GM18868 (cell line): ENCODE results near the gene IQGAP3.

Experiments used
- ATAC-seq: cut with Tn5 transposase; IDR thresholded peaks from one replicate; pipeline ENCODE4 v1.9.1; 2021; ENCODE audit warnings: mild to moderate bottlenecking, moderate library complexity; ENCODE audit not compliant: unreplicated experiment

Gene IQGAP3

GRCh38 chr1:156546267-156546666 is 26.1 kb downstream of the IQGAP3 start:
- ATAC-seq: no peak

GRCh38 chr1:156544592-156545102 is 27.7 kb downstream of the IQGAP3 start:
- ATAC-seq: no peak

- no peak for ATAC-seq
Observed at GRCh38 chr1:156543066-156543465, 29.3 kb downstream of the IQGAP3 start.

GRCh38 chr1:156540955-156541354 is 31.4 kb downstream of the IQGAP3 start:
- ATAC-seq: no peak

- ATAC-seq: no peak
Observed at GRCh38 chr1:156539818-156540355, 32.5 kb downstream of the IQGAP3 start.

GRCh38 chr1:156538711-156539440 is 33.5 kb downstream of the IQGAP3 start:
- no peak for ATAC-seq

- no peak for ATAC-seq
Observed at GRCh38 chr1:156537027-156537426, 35.3 kb downstream of the IQGAP3 start.

GRCh38 chr1:156534424-156535060 is 37.8 kb downstream of the IQGAP3 start:
- ATAC-seq: no peak

GRCh38 chr1:156533568-156534220 is 38.7 kb downstream of the IQGAP3 start:
- no peak for ATAC-seq

GRCh38 chr1:156532374-156532773 is 40.0 kb downstream of the IQGAP3 start:
- no peak for ATAC-seq

- ATAC-seq: no peak
Observed at GRCh38 chr1:156530006-156530405, 42.4 kb downstream of the IQGAP3 start.

GRCh38 chr1:156528875-156529425 is 43.4 kb downstream of the IQGAP3 start:
- no peak for ATAC-seq

- ATAC-seq: no peak
Observed at GRCh38 chr1:156528231-156528630, 44.1 kb downstream of the IQGAP3 start.

GRCh38 chr1:156527584-156527983 is 44.8 kb downstream of the IQGAP3 start:
- ATAC-seq: no peak

GRCh38 chr1:156525856-156526489 is 46.4 kb downstream of the IQGAP3 start:
- ATAC-seq: no peak

GRCh38 chr1:156525071-156525501 is 47.3 kb downstream of the IQGAP3 start:
- no peak for ATAC-seq

- ATAC-seq: no peak
Observed at GRCh38 chr1:156524481-156524869, 47.9 kb downstream of the IQGAP3 start.

GRCh38 chr1:156523801-156524480 is 48.4 kb downstream of the IQGAP3 start:
- no peak for ATAC-seq

- no peak for ATAC-seq
Observed at GRCh38 chr1:156522443-156522970, 49.9 kb downstream of the IQGAP3 start.

GRCh38 chr1:156517748-156518147 is 54.6 kb downstream of the IQGAP3 start:
- no peak for ATAC-seq
